NCI-H1092 (cell line): Measurements from ENCODE around the gene EXOC3L1.

Experiments used
- DNase-seq: peaks from one replicate; lab custom pipeline; 2025; lab: John Stamatoyannopoulos, UW

The EXOC3L1 gene

GRCh38 chr16:67198238-67198734 lies 8.3 kb upstream of the EXOC3L1 start:
- DNase-seq = no peak

- no peak for DNase-seq
Observed at GRCh38 chr16:67197704-67198103, 7.8 kb upstream of the EXOC3L1 start.

- DNase-seq = no peak
Observed at GRCh38 chr16:67196881-67197280, 6.9 kb upstream of the EXOC3L1 start.

GRCh38 chr16:67195676-67196075 lies 5.7 kb upstream of the EXOC3L1 start:
- DNase-seq = no peak

GRCh38 chr16:67194260-67194659 lies 4.3 kb upstream of the EXOC3L1 start:
- no peak for DNase-seq

GRCh38 chr16:67193536-67193935 lies 3.6 kb upstream of the EXOC3L1 start:
- no peak for DNase-seq

GRCh38 chr16:67192781-67193361 lies 2.9 kb upstream of the EXOC3L1 start:
- no peak for DNase-seq

GRCh38 chr16:67191995-67192681 lies 2.2 kb upstream of the EXOC3L1 start, which contains the start of gene E2F4:
Gene E2F4, plus strand, starts transcription at chr16:67192155. Its CDS starts 73 bp downstream, at chr16:67192228.
- peak; percentile 84 for DNase-seq

GRCh38 chr16:67191411-67191994 lies 1.6 kb upstream of the EXOC3L1 start:
- no peak for DNase-seq

- no peak for DNase-seq
Observed at GRCh38 chr16:67190448-67191399, 788 bp upstream of the EXOC3L1 start.

GRCh38 chr16:67188798-67189197 lies 1.1 kb downstream of the EXOC3L1 start:
- no peak for DNase-seq

GRCh38 chr16:67188323-67188722 lies 1.6 kb downstream of the EXOC3L1 start:
- no peak for DNase-seq

- DNase-seq = no peak
Observed at GRCh38 chr16:67187175-67187890, 2.6 kb downstream of the EXOC3L1 start.

GRCh38 chr16:67186550-67186950 lies 3.4 kb downstream of the EXOC3L1 start:
- no peak for DNase-seq

GRCh38 chr16:67185651-67186134 lies 4.2 kb downstream of the EXOC3L1 start:
- DNase-seq = no peak

GRCh38 chr16:67184995-67185650 lies 4.8 kb downstream of the EXOC3L1 start:
- peak; percentile 67 for DNase-seq

GRCh38 chr16:67184453-67184994 lies 5.4 kb downstream of the EXOC3L1 start:
- DNase-seq = peak; percentile 48

GRCh38 chr16:67183627-67184452 lies 6.1 kb downstream of the EXOC3L1 start, which contains the start of gene MATCAP1:
Gene MATCAP1, minus strand, starts transcription at chr16:67183963. Its CDS starts 3,353 bp downstream, at chr16:67180610.
- DNase-seq = peak; percentile 97

- DNase-seq = no peak
Observed at GRCh38 chr16:67183284-67183626, 6.7 kb downstream of the EXOC3L1 start.
